ENCODE measurements around the gene TAF6L. TPM values are rescaled to one million over a fixed set of nuclear protein-coding genes. Genes with fewer than 3 reads are reported as not detected.
"Not testable (repeated sequence)": the region's sequence is repeated elsewhere in the genome, so short reads cannot be mapped to it uniquely, and the experiment has no call there.

TAF6L gene, protein sequence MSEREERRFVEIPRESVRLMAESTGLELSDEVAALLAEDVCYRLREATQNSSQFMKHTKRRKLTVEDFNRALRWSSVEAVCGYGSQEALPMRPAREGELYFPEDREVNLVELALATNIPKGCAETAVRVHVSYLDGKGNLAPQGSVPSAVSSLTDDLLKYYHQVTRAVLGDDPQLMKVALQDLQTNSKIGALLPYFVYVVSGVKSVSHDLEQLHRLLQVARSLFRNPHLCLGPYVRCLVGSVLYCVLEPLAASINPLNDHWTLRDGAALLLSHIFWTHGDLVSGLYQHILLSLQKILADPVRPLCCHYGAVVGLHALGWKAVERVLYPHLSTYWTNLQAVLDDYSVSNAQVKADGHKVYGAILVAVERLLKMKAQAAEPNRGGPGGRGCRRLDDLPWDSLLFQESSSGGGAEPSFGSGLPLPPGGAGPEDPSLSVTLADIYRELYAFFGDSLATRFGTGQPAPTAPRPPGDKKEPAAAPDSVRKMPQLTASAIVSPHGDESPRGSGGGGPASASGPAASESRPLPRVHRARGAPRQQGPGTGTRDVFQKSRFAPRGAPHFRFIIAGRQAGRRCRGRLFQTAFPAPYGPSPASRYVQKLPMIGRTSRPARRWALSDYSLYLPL
- total RNA-seq (2014; rRNA removed; shearing (Covaris generic)), result 15.0 and 19.1 TPM in 2 replicates

DNA sequence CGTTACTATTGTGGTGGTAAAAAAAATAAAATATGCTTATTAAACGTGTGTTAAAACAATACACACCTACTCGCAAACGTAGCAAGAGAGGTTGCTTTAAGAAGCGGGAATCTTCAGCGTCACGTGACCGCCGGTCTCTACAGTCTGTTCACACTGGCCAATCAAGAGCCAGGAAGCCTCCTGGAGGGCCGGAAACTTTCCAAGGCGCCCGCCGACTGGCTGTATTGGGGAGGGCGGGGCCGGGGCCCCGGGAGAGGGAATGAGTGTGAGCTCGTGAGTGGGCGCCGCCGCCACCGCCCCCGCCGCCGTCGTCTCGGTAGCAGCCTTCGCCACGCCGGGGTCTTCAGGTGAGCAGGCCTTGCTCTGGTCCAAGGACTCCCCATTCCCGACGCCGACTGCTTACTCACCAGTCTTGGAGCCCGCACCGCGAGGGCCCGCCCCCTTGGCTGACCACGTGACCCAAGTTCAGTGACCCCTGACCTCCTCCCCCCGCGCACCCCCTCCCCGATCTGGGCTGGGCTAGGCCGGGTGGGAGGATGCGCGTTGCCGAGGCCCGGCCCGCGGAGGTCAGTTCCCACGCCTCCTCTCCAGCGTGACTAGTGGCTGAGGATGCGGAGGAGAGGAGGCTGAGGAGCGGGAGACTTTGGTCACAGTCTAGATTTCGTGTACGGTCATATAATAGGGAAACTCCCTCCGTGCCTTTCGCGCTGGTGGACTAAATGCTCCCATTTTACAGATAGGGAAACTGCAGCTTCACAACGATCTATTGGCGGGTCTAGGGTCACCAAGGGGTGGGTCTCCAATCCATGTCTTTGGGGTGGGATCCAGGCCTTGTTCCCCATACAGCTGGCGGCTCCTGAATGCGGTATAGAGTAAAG is at the start of gene TAF6L:
TAF6L (plus strand) TSS at position 253 of the 878 bp plus-strand sequence. CDS start 4,388 bp downstream, outside the sequence.
- peak; percentile 93 for DNase-seq (ENCODE audit: low spot score)

GRCh38 chr11:62721994-62722393 is 49.2 kb upstream of the TAF6L start:
- no peak for DNase-seq (ENCODE audit: low spot score)

DNA sequence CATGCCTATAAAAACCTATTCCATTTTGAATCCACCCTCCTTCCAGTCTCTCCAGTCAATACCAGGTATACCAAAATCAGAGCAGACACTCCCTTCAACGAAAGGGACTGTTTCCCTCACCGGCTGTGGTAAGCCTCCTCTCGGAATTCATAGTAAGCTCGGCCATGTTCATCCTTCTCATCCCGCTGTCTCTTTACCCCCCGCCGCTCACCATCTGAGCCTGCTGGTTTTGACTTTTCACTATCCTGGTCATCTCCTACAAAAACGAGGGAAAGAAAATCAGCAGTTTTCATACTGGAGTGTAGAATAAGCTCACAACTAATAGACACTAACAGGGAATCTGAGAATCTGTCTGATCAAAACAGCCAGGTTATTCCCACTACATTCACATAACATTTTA is 47.0 kb upstream of the TAF6L start:
- DNase-seq (ENCODE audit: low spot score), result no peak

DNA sequence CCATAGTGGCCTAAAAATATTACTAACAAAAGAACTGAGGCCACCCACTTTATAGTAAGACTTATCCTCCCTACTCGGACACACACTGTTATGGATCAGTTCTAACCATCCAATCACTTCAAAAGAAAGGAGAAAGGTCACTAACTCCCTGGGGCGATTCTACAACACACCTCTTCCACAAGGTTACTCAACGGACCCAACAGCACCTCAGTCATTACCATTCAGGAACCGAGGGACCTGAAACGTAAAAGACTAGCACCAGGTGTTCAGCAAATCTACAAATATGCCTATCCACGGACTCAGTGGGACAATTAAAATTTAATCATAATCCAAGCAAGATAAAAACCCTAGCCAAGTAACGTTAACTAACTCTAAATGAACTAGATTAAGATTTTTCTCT is 45.5 kb upstream of the TAF6L start:
- DNase-seq (ENCODE audit: low spot score), result no peak

DNA sequence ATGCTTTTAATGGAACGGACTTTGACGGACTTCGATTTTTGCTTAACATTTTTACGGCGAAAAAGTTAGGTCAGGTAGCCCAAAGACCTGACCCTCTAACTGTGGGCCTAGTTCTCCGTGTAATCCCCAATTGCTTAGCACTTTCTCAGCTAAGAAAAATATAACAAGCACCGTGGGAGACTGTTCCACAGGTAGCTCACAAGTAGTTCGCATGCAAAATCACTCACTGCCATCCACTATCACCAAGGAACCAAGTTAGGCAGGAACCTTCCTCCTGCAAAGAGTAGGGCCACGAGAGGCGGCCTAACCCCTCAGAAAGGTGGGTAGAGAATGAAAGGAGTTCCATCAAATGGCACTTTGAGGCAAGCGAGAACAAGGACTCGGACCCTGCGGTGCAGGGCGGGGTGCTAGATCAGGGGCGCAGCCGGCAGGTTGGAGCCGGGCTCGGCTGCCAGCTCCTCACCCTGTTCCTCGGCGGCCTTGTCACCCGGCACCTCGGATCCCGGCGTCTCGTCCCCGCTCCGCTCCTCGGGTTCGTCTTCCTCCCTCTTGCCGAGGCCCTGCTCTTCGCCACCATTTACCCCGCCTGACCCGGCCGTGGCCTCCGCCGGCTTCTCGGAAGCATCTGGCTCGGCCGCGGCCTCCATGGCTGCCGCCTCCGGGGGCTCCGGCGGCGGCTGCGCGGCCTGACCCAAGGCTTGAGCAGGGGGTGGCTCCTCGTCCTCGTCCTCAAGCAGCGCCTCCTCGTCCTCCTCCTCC is 44.9 kb upstream of the TAF6L start:
- DNase-seq (ENCODE audit: low spot score), result no peak

DNA sequence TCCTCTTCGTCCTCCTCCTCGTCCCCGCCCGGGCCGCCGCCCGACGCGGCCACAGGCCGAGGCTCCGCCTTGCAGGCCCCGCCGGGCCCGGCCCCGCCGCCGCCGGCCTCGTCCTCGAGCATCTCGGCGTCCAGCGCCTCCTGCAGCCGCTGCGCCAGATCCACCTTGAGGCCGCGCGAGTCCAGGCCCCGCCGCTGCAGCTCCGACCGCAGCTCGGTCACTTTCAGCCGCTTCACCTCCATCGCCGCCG is 44.4 kb upstream of the TAF6L start:
- no peak for DNase-seq (ENCODE audit: low spot score)

DNA sequence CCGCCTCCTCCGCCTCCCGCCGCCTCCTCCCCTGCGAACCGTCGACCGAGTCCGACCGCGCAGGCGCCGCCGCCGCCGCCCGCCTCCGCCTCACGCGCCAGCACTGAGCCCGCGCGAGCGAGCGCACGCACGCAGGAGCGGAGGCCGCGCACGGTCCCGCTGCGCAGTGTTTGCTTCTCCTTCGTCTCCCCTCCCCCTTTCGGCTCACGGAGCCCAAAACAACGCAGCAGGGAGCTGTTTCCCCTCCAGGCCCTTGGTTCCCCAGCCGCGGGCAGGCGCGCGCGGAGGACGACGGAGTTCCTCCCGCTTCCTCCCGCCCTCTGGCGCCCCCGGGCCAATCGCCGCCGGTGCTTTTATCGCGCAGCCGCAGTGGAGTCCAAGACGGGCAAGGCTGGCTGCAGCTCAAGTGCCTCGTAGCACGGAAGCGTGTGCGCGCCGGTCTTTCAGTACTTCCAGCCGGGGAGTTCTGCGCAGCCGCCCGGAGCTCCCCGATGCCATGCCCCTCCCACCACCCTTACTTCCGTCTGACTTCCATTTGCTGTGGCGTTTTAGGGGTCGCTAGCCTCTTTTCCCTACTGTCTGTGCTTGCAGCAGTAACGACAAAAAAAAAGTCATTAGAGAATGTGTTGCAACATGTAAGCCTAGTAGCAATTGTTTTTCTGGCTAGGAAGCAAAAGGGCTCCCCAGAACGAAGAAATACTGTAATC is 43.9 kb upstream of the TAF6L start, which contains the start of gene HNRNPUL2:
HNRNPUL2 (minus strand) TSS at position 293 of the 707 bp plus-strand sequence. CDS start 301 bp downstream, outside the sequence.
- DNase-seq (ENCODE audit: low spot score), result peak; percentile 99

- peak; percentile 96 for DNase-seq (ENCODE audit: low spot score)
Observed at GRCh38 chr11:62727872-62728170, 43.4 kb upstream of the TAF6L start.

DNA sequence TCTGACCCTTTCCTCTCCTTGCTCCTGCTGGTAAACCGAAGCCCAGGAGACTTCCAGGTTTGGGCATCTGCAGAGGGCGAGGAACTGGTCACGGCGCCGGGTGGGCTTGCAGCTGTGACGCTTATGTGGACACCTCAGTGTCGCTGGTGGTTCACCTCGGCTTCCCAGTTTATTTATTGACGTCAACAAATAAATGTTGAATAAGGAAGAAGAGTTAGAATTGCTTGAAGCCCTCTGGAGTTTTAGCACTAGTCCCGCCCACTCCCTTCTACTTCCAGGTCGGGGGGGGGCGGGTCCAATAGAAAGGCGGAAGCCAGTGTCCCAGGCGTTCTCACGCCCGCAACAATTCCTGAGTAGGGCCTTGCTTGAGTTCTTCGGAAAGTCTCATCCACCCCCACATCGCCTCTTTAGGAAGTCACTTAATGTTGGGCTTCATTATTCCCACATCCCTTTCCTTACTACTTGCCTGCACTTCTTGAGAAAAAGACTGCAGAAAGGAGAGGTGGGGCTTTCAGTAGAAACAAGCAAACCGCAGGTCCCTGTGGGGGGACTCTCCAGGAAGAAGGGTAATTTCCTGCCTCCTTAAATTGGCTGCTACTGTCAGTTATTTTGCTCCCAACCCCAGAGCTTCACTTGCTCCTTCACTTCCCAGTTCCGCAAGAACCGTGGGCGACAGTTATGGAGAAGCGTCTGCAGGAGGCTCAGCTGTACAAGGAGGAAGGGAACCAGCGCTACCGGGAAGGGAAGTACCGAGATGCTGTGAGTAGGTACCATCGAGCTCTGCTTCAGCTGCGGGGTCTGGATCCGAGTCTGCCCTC is 42.8 kb upstream of the TAF6L start, which contains the start of gene TTC9C:
TTC9C (plus strand) TSS at position 316 of the 818 bp plus-strand sequence; CDS start at position 679, 363 bp downstream.
- peak; percentile 84 for DNase-seq (ENCODE audit: low spot score)

DNA sequence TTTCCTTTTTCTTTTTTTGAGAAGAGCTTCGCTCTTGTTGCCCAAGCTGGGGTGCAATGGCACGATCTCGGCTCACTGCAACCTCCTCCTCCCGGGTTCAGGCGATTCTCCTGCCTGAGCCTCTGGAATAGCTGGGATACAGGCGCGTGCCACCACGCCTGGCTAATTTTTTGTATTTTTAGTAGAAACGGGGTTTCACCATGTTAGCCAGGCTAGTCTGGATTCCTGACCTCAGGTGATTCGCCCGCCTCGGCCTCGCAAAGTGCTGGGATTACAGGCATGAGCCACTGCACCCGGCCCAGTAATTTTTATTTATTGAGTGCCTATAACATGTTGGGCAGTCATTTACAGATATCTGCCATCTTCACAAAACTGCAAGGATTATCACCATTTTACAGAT is 41.1 kb upstream of the TAF6L start:
- DNase-seq (ENCODE audit: low spot score), result not testable (repeated sequence)

GRCh38 chr11:62732830-62733229 is 38.4 kb upstream of the TAF6L start:
- no peak for DNase-seq (ENCODE audit: low spot score)

DNA sequence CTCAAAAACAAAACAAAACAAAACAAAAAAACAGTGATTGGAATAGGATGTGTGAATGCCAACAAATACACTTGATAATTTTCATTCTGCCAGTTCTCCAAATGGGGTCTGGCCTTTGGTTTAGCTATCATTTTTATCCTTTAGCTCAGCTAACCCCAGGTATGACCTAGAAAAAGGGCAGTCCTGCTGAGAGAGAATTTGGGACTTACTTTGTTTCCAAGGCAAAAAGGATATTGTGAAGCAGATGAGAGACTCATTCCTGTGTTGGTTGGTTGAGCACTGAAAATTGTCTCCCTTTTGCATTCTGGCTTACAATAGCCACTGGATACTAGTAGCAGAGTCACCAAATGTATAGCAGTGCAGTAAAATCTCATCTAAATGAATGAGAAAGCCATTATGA is 34.0 kb upstream of the TAF6L start:
- no peak for DNase-seq (ENCODE audit: low spot score)

DNA sequence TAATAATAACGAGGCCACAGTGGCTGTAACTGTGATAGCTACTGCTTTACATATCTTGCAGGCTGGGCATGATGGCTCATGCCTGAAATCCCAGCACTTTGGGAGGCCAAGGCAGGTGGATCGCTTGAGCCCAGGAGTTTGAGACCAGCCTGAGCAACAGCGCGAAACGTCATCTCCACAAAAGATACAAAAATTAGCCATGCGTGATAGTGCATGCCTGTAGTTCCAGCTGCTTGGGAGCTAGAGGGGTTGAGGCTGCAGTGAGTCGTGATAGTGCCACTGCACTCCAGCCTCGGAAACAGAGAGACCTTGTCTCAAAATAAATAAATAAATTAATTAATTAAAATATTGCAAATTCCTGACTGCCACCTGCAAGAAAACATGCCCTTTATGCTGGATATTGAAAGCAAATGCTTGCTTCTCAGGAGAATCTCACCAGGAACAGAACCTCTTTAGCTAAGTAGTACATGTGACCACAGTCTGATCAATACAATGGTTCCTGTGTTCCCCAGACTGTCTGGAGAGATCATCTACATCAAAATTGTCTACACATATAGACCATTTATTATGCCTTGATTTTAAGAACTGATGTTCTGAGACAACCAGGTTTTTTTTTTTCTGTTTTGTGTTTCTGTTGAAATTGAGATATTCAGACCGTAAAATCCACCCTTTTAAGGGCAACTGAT is 23.6 kb upstream of the TAF6L start:
- no peak for DNase-seq (ENCODE audit: low spot score)

DNA sequence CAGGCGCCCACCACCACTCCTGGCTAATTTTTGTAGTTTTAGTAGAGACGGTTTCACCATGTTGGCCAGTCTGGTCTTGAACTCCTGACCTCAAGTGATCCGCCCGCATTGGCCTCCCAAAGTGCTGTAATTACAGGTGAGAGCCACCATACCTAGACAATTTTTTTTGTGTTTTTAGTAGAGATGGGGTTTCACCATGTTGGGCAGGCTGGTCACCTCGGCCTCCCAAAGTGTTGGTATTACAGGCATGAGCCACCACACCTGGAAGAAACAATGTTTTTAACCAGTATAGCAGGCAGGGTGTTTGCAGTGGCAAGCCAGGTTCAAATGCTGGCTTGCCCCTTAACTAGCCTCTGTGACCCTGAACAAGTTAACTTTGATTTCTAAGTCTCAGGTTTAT is 21.3 kb upstream of the TAF6L start:
- DNase-seq (ENCODE audit: low spot score), result not testable (repeated sequence)

DNA sequence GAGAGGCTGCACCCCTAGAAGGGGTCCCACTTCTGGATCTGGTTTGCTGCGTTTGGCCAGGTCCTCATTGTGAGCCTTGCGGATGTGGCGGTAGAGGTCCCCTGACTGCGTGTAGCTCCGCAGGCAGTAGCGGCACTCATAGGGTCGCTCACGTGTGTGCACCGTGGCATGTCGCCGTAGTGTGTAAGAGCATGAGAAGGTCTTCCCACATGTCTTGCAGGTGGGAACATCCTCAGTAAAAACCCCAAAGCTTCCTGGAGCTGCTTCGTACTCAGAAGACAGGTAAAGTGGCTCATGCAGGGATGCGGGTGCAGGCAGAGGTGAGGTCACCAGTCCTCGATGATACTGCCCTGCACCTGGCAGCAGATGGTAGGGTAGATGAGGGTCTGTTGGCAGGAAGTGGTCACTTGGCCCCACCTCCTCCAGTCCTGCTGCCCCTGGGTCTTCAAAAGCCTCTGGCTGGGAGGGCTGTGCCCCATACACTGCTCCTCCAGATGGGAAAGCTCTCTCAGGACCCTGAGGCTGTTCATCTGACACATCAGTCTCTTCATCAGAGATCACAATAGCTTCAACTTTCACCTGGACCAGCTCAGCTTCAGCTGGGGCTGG is 18.9 kb upstream of the TAF6L start:
- no peak for DNase-seq (ENCODE audit: low spot score)

DNA sequence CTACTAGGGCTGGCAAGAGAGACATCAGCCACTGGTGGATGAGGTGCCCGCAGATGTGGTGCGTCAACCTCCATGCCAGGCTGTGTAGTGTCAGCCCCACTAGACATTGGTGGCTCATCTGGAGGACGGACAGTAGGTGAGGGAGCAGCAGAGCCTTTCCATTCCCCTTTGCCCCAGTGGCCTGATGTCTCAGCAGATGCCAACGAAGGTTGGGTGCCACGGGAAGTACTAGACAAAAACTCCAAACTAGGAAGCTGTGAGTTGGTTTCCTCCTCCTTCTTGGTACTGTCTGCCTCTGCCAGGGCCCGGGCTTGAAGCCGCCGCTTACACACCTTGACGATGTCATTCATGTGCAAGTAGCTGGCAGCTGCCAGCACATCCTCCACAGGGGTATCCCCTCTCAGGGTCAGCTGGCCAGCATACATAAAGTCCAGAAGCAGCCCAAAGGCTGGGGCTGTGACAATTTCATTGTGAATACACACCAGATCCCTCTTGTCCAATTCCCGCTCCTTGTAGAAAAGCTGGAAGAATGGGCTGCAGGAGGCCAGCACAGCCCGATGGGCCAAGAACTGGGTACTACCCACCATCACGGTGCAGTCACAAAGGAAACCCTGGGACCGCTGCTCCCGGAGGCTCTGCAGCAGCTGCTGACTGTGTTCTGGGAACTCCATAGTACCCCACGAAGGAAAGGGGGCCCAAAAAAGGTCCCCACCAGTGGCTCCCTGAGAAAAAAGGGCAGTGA is 18.0 kb upstream of the TAF6L start:
- DNase-seq (ENCODE audit: low spot score), result no peak

GRCh38 chr11:62753736-62754603 is 17.2 kb upstream of the TAF6L start, which contains the start of gene ZBTB3:
Gene ZBTB3 (minus strand): TSS chr11:62754160. CDS start chr11:62753664, 496 bp downstream.
- DNase-seq (ENCODE audit: low spot score), result peak; percentile 100

All from H4 (cell line).